ENCODE measurements around the gene PCDH9.

The PCDH9 gene

GRCh38 chr13:66560189-66560588 lies 669.9 kb downstream of the PCDH9 start:
- Histone ChIP-seq H2AK5ac (ENCODE audit: low read length) (no peak overlapping the region), H2AFZ (ENCODE audit: insufficient read depth, low read length, poor library complexity) (no peak overlapping the region), H3K4me2 (ENCODE audit: low read length) (no peak overlapping the region), H3K18ac (ENCODE audit: low read length) (no peak overlapping the region), H3K27ac (ENCODE audit: low read depth, low read length) (no peak overlapping the region), H3K14ac (ENCODE audit: low read length) (no peak overlapping the region), H3K4me1 (ENCODE audit: control insufficient read depth in 1 of 2, insufficient read depth in 2 of 2, low read length in 2 of 2) (peaks cover 0 to 5% of the 10 kb centered on the region in 2 experiments), H3K27me3 (ENCODE audit: insufficient read depth, low read length) (no peaks in the 10 kb centered on the region), H4K91ac (ENCODE audit: low read depth, low read length) (no peak overlapping the region), H3K4me3 (ENCODE audit: low read depth, low read length) (no peak overlapping the region), H3K79me1 (ENCODE audit: low read length) (no peaks in the 10 kb centered on the region), H3K23ac (ENCODE audit: low read length) (no peak overlapping the region), H3K9ac (ENCODE audit: low read length) (no peak overlapping the region), H4K12ac (ENCODE audit: low read depth, low read length) (no peak overlapping the region), H3K4ac (ENCODE audit: low read depth, low read length) (no peak overlapping the region), H4K8ac (ENCODE audit: low read depth, low read length) (no peak overlapping the region), H2BK12ac (ENCODE audit: low read length) (no peak overlapping the region), H3K79me2 (ENCODE audit: control insufficient read depth, insufficient read depth, low read length, poor library complexity) (no peaks in the 10 kb centered on the region), H3K9me3 (ENCODE audit: insufficient read depth, low read depth, low read length) (no peaks in the 10 kb centered on the region), H2BK5ac (ENCODE audit: low read depth, low read length, poor library complexity) (no peak overlapping the region), H3K36me3 (ENCODE audit: control insufficient read depth in 1 of 2, insufficient read depth in 2 of 2, low read length in 2 of 2) (no peaks in the 10 kb centered on the region), H2BK120ac (ENCODE audit: insufficient read depth, low read length, poor library complexity) (no peak overlapping the region)
- DNase-seq: no peak
- no CpG with 5 or more reads among the region's 3 CpGs for WGBS (ENCODE audit: extremely low coverage, insufficient coverage, insufficient read length)

GRCh38 chr13:66559093-66559492 lies 671.0 kb downstream of the PCDH9 start:
- Histone ChIP-seq H3K79me1 (ENCODE audit: low read length) (no peaks in the 10 kb centered on the region), H3K9me3 (ENCODE audit: insufficient read depth, low read depth, low read length) (no peaks in the 10 kb centered on the region), H3K4ac (ENCODE audit: low read depth, low read length) (no peak overlapping the region), H3K27ac (ENCODE audit: low read depth, low read length) (no peak overlapping the region), H3K36me3 (ENCODE audit: control insufficient read depth in 1 of 2, insufficient read depth in 2 of 2, low read length in 2 of 2) (no peaks in the 10 kb centered on the region), H2BK12ac (ENCODE audit: low read length) (no peak overlapping the region), H2AK5ac (ENCODE audit: low read length) (no peak overlapping the region), H2BK5ac (ENCODE audit: low read depth, low read length, poor library complexity) (no peak overlapping the region), H4K91ac (ENCODE audit: low read depth, low read length) (no peak overlapping the region), H3K4me2 (ENCODE audit: low read length) (no peak overlapping the region), H3K9ac (ENCODE audit: low read length) (no peak overlapping the region), H4K8ac (ENCODE audit: low read depth, low read length) (no peak overlapping the region), H3K79me2 (ENCODE audit: control insufficient read depth, insufficient read depth, low read length, poor library complexity) (no peaks in the 10 kb centered on the region), H2BK120ac (ENCODE audit: insufficient read depth, low read length, poor library complexity) (no peak overlapping the region), H3K18ac (ENCODE audit: low read length) (no peak overlapping the region), H3K27me3 (ENCODE audit: insufficient read depth, low read length) (no peaks in the 10 kb centered on the region), H3K23ac (ENCODE audit: low read length) (no peak overlapping the region), H4K12ac (ENCODE audit: low read depth, low read length) (no peak overlapping the region), H3K4me3 (ENCODE audit: low read depth, low read length) (no peak overlapping the region), H3K4me1 (ENCODE audit: control insufficient read depth in 1 of 2, insufficient read depth in 2 of 2, low read length in 2 of 2) (peaks cover 0 to 5% of the 10 kb centered on the region in 2 experiments), H2AFZ (ENCODE audit: insufficient read depth, low read length, poor library complexity) (no peak overlapping the region), H3K14ac (ENCODE audit: low read length) (no peak overlapping the region)
- no peak for DNase-seq

- no peak overlapping the region for H3K9ac ChIP-seq (ENCODE audit: low read length)
- H3K27me3 ChIP-seq (ENCODE audit: insufficient read depth, low read length): no peaks in the 10 kb centered on the region
- H2AFZ ChIP-seq (ENCODE audit: insufficient read depth, low read length, poor library complexity): no peak overlapping the region
- H2BK12ac ChIP-seq (ENCODE audit: low read length): no peak overlapping the region
- H2BK120ac ChIP-seq (ENCODE audit: insufficient read depth, low read length, poor library complexity): no peak overlapping the region
- no CpG with 5 or more reads among the region's 2 CpGs for WGBS (ENCODE audit: extremely low coverage, insufficient coverage, insufficient read length)
- H4K8ac ChIP-seq (ENCODE audit: low read depth, low read length): no peak overlapping the region
- no peak overlapping the region for H2BK5ac ChIP-seq (ENCODE audit: low read depth, low read length, poor library complexity)
- H3K79me2 ChIP-seq (ENCODE audit: control insufficient read depth, insufficient read depth, low read length, poor library complexity): no peaks in the 10 kb centered on the region
- DNase-seq: no peak
- no peak overlapping the region for H3K4ac ChIP-seq (ENCODE audit: low read depth, low read length)
- no peaks in the 10 kb centered on the region for H3K79me1 ChIP-seq (ENCODE audit: low read length)
- H4K91ac ChIP-seq (ENCODE audit: low read depth, low read length): no peak overlapping the region
- no peaks in the 10 kb centered on the region for H3K9me3 ChIP-seq (ENCODE audit: insufficient read depth, low read depth, low read length)
- no peak overlapping the region for H3K27ac ChIP-seq (ENCODE audit: low read depth, low read length)
- no peak overlapping the region for H3K14ac ChIP-seq (ENCODE audit: low read length)
- no peak overlapping the region for H3K18ac ChIP-seq (ENCODE audit: low read length)
- peaks cover 0 to 5% of the 10 kb centered on the region in 2 experiments for H3K4me1 ChIP-seq (ENCODE audit: control insufficient read depth in 1 of 2, insufficient read depth in 2 of 2, low read length in 2 of 2)
- no peak overlapping the region for H4K12ac ChIP-seq (ENCODE audit: low read depth, low read length)
- no peaks in the 10 kb centered on the region for H3K36me3 ChIP-seq (ENCODE audit: control insufficient read depth in 1 of 2, insufficient read depth in 2 of 2, low read length in 2 of 2)
- H2AK5ac ChIP-seq (ENCODE audit: low read length): no peak overlapping the region
- H3K4me3 ChIP-seq (ENCODE audit: low read depth, low read length): no peak overlapping the region
- no peak overlapping the region for H3K23ac ChIP-seq (ENCODE audit: low read length)
- H3K4me2 ChIP-seq (ENCODE audit: low read length): no peak overlapping the region
These were observed 671.6 kb downstream of the PCDH9 start for GRCh38 chr13:66558506-66558905.

GRCh38 chr13:66557357-66557756 lies 672.8 kb downstream of the PCDH9 start:
- Histone ChIP-seq H3K18ac (ENCODE audit: low read length) (no peak overlapping the region), H2BK12ac (ENCODE audit: low read length) (no peak overlapping the region), H3K79me1 (ENCODE audit: low read length) (no peaks in the 10 kb centered on the region), H4K91ac (ENCODE audit: low read depth, low read length) (no peak overlapping the region), H4K8ac (ENCODE audit: low read depth, low read length) (no peak overlapping the region), H4K12ac (ENCODE audit: low read depth, low read length) (no peak overlapping the region), H3K27ac (ENCODE audit: low read depth, low read length) (no peak overlapping the region), H2BK120ac (ENCODE audit: insufficient read depth, low read length, poor library complexity) (no peak overlapping the region), H3K4me3 (ENCODE audit: low read depth, low read length) (no peak overlapping the region), H3K4me2 (ENCODE audit: low read length) (no peak overlapping the region), H3K36me3 (ENCODE audit: control insufficient read depth in 1 of 2, insufficient read depth in 2 of 2, low read length in 2 of 2) (no peaks in the 10 kb centered on the region), H3K14ac (ENCODE audit: low read length) (no peak overlapping the region), H2AK5ac (ENCODE audit: low read length) (no peak overlapping the region), H3K9ac (ENCODE audit: low read length) (no peak overlapping the region), H3K27me3 (ENCODE audit: insufficient read depth, low read length) (no peaks in the 10 kb centered on the region), H3K79me2 (ENCODE audit: control insufficient read depth, insufficient read depth, low read length, poor library complexity) (no peaks in the 10 kb centered on the region), H3K23ac (ENCODE audit: low read length) (no peak overlapping the region), H3K4ac (ENCODE audit: low read depth, low read length) (no peak overlapping the region), H2AFZ (ENCODE audit: insufficient read depth, low read length, poor library complexity) (no peak overlapping the region), H3K9me3 (ENCODE audit: insufficient read depth, low read depth, low read length) (no peaks in the 10 kb centered on the region), H2BK5ac (ENCODE audit: low read depth, low read length, poor library complexity) (no peak overlapping the region), H3K4me1 (ENCODE audit: control insufficient read depth in 1 of 2, insufficient read depth in 2 of 2, low read length in 2 of 2) (peaks cover 0 to 5% of the 10 kb centered on the region in 2 experiments)
- no CpG with 5 or more reads among the region's 3 CpGs for WGBS (ENCODE audit: extremely low coverage, insufficient coverage, insufficient read length)
- no peak for DNase-seq

- H4K12ac ChIP-seq (ENCODE audit: low read depth, low read length): no peak overlapping the region
- no peak overlapping the region for H4K91ac ChIP-seq (ENCODE audit: low read depth, low read length)
- H2BK12ac ChIP-seq (ENCODE audit: low read length): no peak overlapping the region
- no peaks in the 10 kb centered on the region for H3K9me3 ChIP-seq (ENCODE audit: insufficient read depth, low read depth, low read length)
- H3K4ac ChIP-seq (ENCODE audit: low read depth, low read length): no peak overlapping the region
- no peaks in the 10 kb centered on the region for H3K79me2 ChIP-seq (ENCODE audit: control insufficient read depth, insufficient read depth, low read length, poor library complexity)
- H3K36me3 ChIP-seq (ENCODE audit: control insufficient read depth in 1 of 2, insufficient read depth in 2 of 2, low read length in 2 of 2): no peaks in the 10 kb centered on the region
- H3K9ac ChIP-seq (ENCODE audit: low read length): no peak overlapping the region
- H2BK5ac ChIP-seq (ENCODE audit: low read depth, low read length, poor library complexity): no peak overlapping the region
- H3K4me1 ChIP-seq (ENCODE audit: control insufficient read depth in 1 of 2, insufficient read depth in 2 of 2, low read length in 2 of 2): peaks cover 0 to 5% of the 10 kb centered on the region in 2 experiments
- no peaks in the 10 kb centered on the region for H3K79me1 ChIP-seq (ENCODE audit: low read length)
- H3K27ac ChIP-seq (ENCODE audit: low read depth, low read length): no peak overlapping the region
- H3K27me3 ChIP-seq (ENCODE audit: insufficient read depth, low read length): no peaks in the 10 kb centered on the region
- H3K4me3 ChIP-seq (ENCODE audit: low read depth, low read length): no peak overlapping the region
- H4K8ac ChIP-seq (ENCODE audit: low read depth, low read length): no peak overlapping the region
- no peak overlapping the region for H2AK5ac ChIP-seq (ENCODE audit: low read length)
- no peak overlapping the region for H2AFZ ChIP-seq (ENCODE audit: insufficient read depth, low read length, poor library complexity)
- H3K4me2 ChIP-seq (ENCODE audit: low read length): no peak overlapping the region
- H3K14ac ChIP-seq (ENCODE audit: low read length): no peak overlapping the region
- H2BK120ac ChIP-seq (ENCODE audit: insufficient read depth, low read length, poor library complexity): no peak overlapping the region
- no peak for DNase-seq
- H3K18ac ChIP-seq (ENCODE audit: low read length): no peak overlapping the region
- H3K23ac ChIP-seq (ENCODE audit: low read length): no peak overlapping the region
These were observed 673.8 kb downstream of the PCDH9 start for GRCh38 chr13:66556306-66556705.

Measured in trophoblast cell (in vitro differentiated cells and primary cell).